Activated CD4-positive, alpha-beta T cell treated with anti-CD3 and anti-CD28 coated beads for 24 hours (primary cell): ENCODE measurements around the gene MAP4K4.
A peak's percentile ranks its signal among the peaks of the same experiment; 100 is the strongest.

Experiments
- DNase-seq, 2 donors: peaks; one replicate each; pipeline ENCODE4 v3.0.0-alpha.2; 2020; ENCODE audit warnings: low read depth in 2 of 2

The MAP4K4 gene

DNA sequence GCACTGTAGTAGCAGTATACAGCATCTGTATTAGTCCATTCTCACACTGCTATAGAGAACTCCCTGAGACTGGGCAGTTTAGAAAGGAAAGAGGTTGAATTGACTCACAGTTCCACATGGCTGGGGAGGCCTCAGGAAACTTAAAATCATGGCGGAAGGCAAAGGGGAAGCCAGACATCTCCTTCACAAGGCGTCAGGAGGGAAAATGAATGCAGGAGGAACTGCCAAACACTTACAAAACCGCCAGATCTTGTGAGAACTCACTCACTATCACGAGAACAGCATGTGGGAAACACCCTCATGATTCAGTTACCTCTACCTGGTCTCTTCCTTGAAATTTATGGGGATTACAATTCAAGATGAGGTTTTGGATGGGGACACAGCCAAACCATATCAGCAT, 25.4 kb downstream of the MAP4K4 start:
- no peak for DNase-seq

DNA sequence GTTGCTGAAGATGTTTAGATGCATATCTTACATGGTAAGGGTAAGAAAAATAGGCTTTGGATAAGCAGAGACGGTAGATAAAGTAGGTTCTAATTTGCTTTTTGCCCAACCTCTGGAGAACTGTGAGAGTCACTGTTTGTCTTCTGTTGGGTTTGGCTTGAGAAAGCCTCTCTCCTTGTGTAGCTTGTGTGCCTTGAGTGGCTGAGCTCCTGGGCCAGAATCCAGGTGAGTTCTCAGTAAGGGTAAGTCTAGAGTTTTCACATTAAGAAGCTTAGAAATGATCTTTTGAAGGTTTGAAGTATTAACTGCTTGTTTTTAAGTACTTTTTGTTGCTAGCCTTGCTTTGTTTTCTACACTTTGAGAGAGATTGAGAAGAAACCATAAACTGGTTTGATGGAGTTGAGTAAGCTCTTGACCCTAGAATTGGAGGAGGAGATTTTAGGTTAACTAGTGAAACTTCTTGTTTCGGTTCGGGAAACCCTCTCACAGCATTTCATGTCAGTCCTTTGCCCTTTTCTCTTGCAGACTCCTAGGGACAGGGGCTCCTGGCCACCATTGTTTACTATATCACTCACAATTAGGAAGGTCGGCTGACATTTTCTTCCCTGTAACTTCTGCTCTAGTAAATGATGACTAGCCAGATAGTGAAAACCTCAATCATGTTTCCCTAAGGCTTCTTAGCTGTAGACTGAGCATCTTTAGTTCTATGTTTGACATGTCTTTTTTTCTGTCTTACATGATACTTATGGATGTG, 26.0 kb downstream of the MAP4K4 start:
- no peak for DNase-seq

DNA sequence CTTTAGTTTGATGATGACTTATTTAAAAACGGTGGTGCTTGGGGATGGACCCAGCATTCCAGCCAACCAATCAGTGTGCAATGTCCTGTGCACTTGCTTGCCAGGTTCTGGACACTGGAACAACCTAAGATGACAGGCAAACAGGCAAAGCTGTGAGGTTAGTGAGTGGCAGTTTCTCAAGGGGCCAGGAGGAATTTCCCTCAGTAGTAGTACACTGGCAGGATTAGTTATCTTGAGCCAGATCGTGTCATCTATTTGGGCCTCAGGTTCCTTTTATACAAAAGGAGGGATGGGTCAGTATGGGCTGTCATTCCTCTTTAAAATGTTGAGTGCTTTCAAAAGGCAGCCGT, 26.6 kb downstream of the MAP4K4 start:
- DNase-seq, result no peak

DNA sequence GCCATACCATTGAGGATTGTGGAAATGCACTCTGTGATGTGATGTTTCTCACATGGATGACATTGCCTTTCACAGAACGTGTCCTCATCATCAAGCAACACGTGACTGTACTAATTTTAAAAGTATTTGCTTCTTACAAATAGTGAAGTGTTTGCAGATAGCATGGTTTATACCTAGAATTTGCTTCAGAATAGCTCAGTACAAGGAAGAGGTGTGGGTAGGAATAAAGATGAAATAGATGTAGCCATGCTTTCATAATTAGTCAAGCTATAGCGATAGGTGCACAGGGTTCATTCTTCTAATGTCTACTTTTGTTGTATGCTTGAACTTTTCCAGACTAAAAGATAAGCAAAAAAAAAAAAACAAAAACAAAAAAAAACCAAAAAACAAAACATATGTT, 27.5 kb downstream of the MAP4K4 start:
- DNase-seq, result no peak

DNA sequence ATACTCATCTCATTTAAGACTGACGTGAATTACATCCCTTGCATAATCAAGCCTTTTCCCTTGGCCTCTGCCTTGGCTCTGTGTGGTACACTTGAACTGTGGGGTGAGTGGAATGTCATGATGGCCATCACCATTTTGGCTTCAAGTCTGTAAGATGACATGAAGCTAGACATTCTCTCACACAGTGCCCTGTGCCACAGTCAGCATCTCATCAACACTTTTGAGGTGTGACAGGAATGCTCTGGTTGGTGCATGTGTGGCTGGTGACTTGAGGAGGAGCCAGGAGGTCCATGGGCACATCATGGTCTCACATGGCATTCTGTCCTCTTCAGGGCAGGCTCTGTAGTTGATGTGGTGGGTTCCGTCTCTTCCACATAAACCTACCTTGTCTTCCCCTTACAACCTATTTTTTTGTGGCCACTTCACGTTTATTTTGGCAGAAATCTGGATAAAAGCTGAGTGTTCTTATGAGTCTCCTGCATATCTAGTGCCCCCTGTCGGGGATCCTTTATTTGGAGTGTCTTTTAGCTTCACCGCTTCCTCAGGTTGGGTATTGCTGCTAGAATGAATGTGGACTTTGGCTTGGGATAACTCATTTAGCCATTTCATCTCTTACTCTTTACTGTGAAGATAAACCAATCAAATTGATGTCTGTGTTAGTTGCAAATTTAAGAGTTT, 28.1 kb downstream of the MAP4K4 start:
- no peak for DNase-seq

DNA sequence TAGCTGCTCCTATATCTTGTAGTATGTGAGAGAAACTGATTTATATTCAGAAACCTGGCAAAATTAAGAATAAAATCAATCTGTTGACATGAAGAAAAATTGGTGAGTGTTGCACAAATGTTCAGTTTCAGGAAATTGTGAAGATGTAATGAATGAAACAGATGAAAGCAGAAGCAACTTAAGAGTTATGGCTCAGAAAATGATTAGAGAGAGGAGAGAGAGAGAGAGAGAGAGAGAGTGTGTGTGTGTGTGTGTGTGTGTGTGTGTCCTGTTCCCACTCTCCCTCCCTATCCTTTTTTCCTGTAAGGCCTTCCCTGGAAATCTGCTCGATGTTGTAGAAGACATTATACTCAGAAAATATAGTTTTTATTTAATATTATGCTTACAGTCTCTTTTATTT, 31.4 kb downstream of the MAP4K4 start:
- DNase-seq, result no peak

DNA sequence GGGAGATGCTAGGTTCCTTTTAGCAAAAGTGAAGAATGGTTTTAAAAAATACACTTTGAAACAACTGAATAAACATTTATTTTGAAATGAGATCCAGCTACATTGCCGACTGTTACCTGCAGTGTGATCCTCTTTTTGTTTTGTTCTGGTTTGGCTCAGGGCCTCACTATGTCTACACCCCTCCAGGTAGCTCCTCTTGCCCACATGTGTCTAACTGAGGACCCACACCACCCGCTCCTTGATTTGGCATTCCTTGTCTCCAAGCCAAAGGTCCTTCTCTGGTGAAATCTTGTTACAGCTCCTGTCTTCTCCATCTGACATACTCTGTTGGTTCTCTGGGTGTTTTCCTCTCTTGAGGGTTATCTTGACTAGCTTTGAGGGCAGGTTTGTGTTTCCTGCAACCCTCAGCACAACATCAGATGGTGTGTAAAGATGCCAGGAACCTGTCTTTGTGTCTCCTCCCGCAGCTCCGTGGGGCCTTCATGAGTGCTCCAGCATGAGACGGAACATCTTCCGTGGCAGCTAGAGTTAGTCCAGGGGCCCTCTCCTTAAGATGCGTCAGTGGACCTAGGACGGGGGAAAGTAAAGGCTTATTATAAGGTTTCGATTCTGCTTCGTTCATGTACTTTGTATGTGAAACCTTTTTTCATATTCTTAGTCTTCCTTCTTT, 32.1 kb downstream of the MAP4K4 start:
- DNase-seq, result no peak

DNA sequence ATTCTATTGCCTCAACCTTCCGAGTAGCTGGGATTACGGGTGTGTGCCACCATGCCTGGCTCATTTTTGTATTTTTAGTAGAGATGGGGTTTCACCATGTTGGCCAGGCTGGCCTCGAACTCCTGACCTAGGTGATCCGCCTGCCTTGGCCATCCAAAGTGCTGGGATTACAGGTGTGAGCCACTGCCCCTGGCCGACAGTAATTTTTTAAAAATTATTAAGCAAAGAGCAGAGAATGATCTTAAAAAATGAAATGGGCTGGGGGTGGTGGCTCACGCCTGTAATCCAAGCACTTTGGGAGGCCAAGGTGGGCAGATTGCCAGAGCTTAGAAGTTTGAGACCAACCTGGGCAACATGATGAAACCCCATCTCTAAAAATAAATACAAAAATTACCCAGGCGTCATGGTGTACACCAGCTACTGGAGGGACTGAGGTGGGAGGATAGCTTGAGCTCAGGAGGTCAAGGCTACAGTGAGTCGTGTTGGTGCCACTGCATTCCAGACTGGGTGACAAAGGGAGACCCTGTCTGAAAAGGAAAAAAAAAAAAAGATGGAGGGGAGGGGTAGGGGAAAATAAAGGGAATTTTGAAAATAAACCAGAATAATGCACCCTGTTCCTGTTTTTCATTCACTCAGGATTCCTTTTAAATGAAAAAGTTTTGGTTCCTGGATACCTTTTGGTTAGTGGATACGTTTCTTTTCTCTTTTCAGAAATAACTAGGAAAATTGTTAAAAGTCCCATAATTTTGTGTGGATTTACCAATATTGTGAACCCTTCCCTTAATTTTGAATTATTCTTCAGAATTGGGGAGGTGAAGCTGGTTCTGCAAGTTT, 33.9 kb downstream of the MAP4K4 start:
- no peak for DNase-seq

DNA sequence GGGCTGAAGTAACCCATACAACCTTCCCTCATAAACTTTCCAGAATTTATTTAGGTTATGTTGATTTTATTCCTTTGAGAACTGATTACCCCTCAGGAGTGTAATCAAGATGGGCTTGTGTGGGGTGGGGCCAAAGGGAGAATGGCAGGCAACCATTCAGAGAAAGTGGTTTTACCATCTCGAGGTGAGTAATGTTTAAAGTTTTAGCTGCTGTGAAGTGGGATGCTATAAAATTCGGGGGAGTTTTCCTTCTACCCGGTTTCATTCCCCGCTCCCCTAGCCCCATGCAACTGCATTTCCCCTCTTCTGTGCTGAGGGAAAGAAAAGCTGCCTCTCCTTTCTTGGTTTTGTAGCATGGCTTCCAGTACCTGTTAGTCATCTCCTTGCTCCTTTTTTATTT, 34.7 kb downstream of the MAP4K4 start:
- no peak for DNase-seq

DNA sequence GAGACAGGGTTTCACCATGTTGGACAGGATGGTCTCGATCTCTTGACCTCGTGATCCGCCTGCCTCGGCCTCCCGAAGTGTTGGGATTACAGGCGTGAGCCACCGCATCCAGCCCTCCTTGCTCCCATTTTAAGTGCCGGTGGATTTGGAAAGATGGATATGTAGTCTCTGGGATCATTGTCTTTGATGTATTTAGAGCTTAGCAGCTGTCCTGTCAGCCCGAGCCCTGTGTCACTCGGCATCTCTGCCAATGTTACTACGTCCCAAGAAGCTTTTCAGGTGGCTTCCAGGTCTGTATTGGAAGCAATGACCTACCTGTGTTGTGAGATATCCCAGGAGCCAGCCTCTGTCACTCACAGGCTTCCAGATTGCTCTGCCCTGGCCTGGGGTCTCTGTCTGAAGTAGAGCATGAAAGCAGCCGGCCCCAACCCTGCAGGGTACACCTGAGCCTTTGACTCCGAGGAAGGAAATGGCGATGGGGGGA, 35.3 kb downstream of the MAP4K4 start:
- no peak for DNase-seq

DNA sequence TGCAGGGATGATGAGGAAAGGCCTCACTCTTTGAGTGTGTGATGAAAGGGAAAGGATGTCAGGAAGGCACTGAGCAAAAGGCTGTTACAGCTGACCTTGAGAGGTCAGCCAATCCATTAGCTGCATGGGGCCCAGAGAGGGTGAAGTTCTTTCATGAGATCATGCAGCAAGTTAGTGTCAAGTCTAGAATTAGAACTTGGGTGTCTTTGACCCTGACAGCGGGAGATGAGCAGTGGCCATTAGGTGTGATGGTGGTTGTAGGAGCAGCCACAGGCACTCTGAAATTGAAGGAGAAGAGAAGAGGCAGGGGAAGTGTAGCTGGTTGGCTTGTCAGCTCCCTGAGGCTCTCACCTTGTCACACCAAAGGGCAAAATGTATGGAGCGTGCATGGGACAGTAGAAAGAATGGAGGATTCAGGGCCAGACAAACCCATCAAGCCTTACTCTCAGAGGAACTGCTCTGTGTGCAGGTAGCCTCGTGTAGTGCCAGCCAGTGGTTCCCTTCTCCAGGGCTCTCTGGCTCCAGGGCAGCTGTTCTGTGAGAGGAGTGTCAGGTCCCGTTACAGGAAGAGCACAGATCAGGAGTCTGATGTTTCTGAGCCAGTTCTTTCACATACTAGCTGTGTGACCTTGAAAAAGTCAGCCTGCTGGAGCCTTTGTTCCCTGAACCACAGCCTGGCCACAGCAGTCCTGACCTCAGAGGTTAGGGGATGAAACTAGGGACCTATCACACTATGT, 35.9 kb downstream of the MAP4K4 start:
- no peak for DNase-seq

DNA sequence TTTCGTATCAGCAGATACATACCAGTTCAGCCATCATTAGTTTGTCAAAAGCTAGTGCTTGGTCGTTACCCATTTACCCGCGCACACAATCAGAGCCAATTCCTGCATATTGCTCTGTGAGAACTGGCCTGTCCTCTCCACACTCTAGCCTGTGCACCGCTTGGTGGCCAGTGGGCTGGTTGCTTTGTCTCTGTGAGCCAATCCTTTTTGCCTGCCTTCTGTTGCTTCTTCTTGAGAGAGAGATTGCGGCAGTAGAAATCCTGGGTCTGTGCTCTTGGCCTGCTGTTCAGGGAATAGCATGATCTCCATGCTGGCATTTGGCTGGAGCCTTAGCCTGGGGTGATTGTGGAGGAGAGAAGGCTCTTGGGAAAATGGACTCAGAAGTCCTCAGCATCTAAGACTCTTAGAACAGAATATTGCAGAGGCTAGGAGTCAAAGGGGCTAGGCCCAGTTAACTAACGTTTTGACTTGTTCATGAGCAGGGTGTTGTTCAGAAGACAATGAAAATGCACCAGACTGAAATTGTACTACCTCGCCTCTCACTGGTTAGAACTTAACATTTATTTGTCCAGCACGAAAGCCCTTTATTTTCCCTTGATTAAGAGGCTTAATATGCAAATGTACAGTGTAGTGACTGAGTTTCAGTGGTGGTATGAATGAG, 37.1 kb downstream of the MAP4K4 start:
- DNase-seq, result no peak

DNA sequence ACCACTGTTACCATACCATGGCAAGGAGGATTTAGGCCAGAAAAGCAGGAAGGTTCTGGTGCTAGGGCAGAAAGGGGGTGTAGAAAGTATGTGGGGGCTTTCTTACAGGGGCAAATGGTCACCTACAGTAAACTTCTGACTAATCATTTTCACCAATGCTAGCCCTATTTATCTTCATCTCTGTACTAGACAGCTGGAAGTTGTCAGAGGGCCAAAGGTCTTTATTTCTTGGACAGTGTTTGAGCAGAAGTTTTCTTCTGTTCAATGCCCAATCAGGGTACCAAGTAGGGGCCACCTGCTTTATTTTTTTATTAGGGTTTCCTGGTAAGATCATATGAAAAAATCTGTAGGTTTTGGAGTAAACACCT, 37.6 kb downstream of the MAP4K4 start:
- no peak for DNase-seq

DNA sequence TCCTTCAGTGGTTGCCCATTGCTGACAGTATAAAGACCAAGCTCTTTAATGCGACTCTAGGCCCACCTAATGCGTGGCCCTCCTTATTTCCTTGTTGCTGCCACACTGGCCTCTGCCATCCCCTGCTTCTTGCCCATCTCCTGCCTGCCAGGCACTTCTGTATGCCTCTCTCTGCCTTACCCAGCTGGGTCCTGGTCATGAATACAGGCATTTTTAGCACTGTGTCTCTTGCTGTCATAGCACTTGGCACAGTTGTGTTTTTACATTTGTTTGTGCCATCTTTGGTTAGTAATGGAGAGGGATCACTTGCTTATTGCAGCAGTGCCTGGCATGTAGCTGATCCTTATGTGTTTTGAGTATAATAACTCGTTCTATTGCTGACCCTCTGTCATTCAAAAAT, 38.7 kb downstream of the MAP4K4 start:
- DNase-seq, result no peak

DNA sequence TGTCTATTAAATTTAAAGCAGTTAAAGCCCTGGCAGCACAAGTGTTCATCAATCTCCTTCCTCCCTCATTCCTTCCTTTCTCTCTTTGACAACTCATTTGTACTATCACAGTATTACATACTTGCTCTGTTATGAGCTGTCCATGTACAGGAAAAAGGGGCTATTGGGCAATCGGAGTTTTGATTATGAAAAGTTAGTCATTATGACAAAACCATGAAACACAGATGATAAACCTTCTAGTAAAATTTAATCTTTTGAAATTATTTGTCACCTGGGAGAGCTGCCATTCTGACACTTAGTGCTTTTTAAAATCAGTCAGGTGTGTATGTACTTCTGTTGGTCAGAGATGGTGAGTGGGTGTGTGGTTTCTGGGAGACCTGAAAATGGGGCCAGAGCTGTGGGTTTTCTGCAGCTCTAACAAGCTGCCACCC, 39.4 kb downstream of the MAP4K4 start:
- DNase-seq, result peak in 1 of 2 donors; percentile 33

DNA sequence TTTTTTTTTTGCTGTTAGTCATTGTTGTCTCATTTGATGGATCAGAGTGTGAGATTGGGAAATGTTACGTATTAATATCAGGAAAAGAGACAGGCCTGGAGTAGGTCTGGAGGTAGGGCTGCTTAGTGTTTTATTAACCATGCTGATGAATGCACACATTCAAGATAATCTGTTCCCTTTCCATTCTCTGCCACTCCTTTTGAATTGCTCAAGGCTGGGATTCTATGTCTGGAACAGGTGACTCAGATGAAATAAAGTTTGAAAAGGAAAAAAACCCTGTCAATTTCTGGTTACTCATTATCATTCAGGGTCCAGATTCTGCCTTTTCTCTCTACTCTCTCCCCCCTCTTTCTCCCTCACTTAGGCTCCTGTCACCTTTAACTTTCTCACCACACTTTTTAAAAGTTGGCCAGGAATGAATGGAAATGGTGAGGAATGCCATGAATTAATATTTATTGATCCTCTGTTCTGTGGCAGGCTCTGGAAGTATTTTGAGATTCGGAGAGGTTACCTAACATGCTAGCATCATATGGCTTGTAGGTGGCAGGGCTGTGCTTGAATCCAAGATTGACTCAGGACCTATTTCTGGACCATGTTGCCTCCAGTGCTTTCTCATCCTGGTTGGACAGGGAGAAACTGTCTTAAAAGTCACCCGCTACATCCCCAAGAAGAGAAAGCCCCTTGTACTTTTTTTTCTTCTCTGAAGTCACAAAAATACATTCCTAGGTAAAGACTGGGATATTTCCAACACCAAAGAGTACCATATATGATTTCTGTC, 40.2 kb downstream of the MAP4K4 start:
- no peak for DNase-seq

DNA sequence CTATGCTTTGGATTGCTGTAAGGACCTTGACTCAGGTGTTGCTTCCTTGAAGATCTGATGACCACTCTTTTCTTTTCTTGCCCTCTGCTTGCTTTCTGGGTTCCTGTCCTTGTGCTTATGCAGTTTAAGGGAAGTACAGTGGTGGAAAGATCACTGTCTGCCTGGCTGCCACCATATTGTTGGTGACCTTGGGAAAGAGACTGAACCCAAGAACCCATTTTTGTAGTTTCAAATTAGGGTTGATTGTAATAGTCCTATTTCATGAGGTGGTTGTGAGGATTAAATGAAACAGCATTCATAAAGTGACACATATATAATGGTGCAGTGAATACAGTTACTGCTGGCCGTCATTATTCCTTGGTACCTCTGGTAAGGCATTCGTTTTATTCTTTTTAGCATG, 41.1 kb downstream of the MAP4K4 start:
- DNase-seq, result no peak

DNA sequence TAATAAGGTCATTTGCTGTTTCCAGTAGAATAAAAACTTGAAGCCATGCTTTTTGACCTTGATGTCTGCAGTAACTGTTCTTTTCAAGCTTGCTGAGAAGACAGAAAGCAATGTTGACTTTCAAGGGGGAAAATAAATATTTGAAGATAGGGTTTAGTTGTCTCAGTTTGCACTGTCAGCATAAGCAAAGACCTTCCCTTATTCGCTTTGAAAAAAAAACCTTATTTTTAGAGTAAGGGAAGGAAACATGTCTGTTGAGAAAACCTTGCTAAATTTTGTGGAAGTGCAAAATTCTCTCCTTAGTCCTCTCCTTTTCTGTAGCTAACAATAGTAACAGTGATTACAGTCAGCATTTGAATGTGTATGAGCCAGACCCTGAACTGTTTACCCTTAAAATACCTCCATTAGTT, 43.1 kb downstream of the MAP4K4 start:
- DNase-seq, result no peak

DNA sequence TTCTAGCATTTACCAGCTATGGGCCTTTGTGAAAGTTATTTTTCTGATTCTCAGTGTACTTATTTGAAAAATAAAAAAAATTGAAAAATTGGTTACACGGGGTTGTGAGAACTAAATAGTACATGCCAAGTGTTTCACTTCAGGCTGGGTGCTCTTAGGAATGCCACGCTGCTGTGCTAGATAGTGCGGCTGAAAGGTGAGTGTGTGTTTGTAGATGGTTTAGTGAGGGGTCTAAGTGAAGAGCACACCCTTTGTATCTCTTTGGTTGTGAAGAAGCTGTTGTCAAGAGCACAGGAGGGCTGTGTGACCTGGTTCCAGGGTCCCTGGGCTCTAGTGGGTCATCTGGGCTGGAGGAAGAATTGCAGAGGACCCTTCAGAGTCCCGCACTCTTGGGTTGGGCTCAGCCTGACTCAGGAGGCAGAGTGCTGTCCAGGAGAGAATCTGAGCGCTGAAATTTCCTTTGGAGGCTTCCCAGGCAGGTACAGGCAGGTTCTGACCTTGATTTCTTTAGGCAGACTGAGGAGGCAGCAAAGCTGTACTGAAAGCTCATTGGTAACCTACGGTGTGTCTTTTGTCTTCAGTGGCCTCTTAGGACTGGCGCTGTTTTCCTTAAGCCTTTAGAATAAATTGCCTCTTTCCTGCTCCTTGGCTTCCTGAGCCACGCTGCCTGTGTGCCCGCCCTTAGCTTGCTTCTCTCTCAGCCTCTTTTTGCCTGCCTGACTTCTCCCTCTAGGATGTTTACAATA, 44.4 kb downstream of the MAP4K4 start:
- no peak for DNase-seq
